ENCODE results near the gene ZNF486. TPM values are rescaled to one million over a fixed set of nuclear protein-coding genes. Genes with fewer than 3 reads are reported as not detected.
"Not testable (repeated sequence)": the region's sequence is repeated elsewhere in the genome, so short reads cannot be mapped to it uniquely, and the experiment has no call there.

The ZNF486 gene
- total and polyA plus RNA-seq, 2 donors (not counting 1 experiment from before 2014, with no cell fraction given): 5.3 to 16.6 TPM

- H3K9me3 ChIP-seq (ENCODE audit: control extremely low read depth in 1 of 3, control insufficient read depth in 2 of 3, insufficient read depth in 1 of 3, low read length in 2 of 3): peaks cover 6 to 64% (median 42%) of the 10 kb centered on the region in 3 donors
- peaks cover 20% of the 10 kb centered on the region for H3K9me3 Mint-ChIP-seq (ENCODE audit: insufficient read depth)
These were observed 42.1 kb upstream of the ZNF486 start for GRCh38 chr19:20124879-20125278.

GRCh38 chr19:20132933-20133332 lies 34.1 kb upstream of the ZNF486 start:
- DNase-seq; H3K9ac ChIP-seq (ENCODE audit: low read length); H3K4me1 ChIP-seq (ENCODE audit: control insufficient read depth in 2 of 2, insufficient read depth in 2 of 2, low read length in 2 of 2); H3K27ac Mint-ChIP-seq; ATAC-seq (ENCODE audit: low read depth); H3K36me3 ChIP-seq (replicated peaks in 1 of 2; ENCODE audit: control extremely low read depth in 1 of 2, control insufficient read depth in 1 of 2, extremely low read depth in 1 of 2, insufficient read depth in 2 of 2, low read length in 1 of 2); H3K4me3 ChIP-seq (ENCODE audit: control extremely low read depth in 1 of 5, extremely low read depth in 1 of 5, insufficient read depth in 1 of 5, low read depth in 2 of 5, low read length in 4 of 5); H3K4me1 Mint-ChIP-seq; CTCF ChIA-PET; H3K27me3 Mint-ChIP-seq; H3K79me2 ChIP-seq (ENCODE audit: control insufficient read depth, insufficient read depth, low read length); intact Hi-C loops (cut with micrococcal nuclease); H3K27me3 ChIP-seq (replicated peaks in 1 of 4; ENCODE audit: control extremely low read depth in 1 of 4, control insufficient read depth in 3 of 4, insufficient read depth in 4 of 4, low read length in 3 of 4); H4K20me1 ChIP-seq (ENCODE audit: control insufficient read depth, insufficient read depth, low read length, poor library complexity, severe bottlenecking); H2AFZ ChIP-seq (ENCODE audit: insufficient read depth, low read depth, low read length, poor library complexity, severe bottlenecking); H3K9me3 Mint-ChIP-seq (ENCODE audit: insufficient read depth); H3K4me2 ChIP-seq (replicated peaks; ENCODE audit: low read depth, low read length, poor library complexity, severe bottlenecking); H3K27ac ChIP-seq (ENCODE audit: low read length in 2 of 2); H3K4me3 Mint-ChIP-seq: not testable (repeated sequence)
- WGBS (ENCODE audit: insufficient coverage): no CpG with 5 or more reads among the region's 2 CpGs
- peaks cover 1 to 32% (median 14%) of the 10 kb centered on the region in 3 donors for H3K9me3 ChIP-seq (ENCODE audit: control extremely low read depth in 1 of 3, control insufficient read depth in 2 of 3, insufficient read depth in 1 of 3, low read length in 2 of 3)
- POLR2A ChIA-PET: interaction anchor here (0.7 kb wide), 1 partner anchor 41 kb away, joined by 5 read pairs; no protein-coding TSS in a partner anchor

More at GRCh38 chr19:20124879-20125278, 42.1 kb upstream of the ZNF486 start:
- Histone ChIP-seq H4K20me1 (ENCODE audit: control insufficient read depth, insufficient read depth, low read length, poor library complexity, severe bottlenecking) (no peaks in the 10 kb centered on the region), H3K4me3 (ENCODE audit: control extremely low read depth in 1 of 5, extremely low read depth in 1 of 5, insufficient read depth in 1 of 5, low read depth in 2 of 5, low read length in 4 of 5) (no peak overlapping the region), H3K79me2 (ENCODE audit: control insufficient read depth, insufficient read depth, low read length) (no peaks in the 10 kb centered on the region), H3K4me2 (replicated peaks; ENCODE audit: low read depth, low read length, poor library complexity, severe bottlenecking) (no peak overlapping the region), H3K36me3 (replicated peaks in 1 of 2; ENCODE audit: control extremely low read depth in 1 of 2, control insufficient read depth in 1 of 2, extremely low read depth in 1 of 2, insufficient read depth in 2 of 2, low read length in 1 of 2) (peaks cover 0 to 4% of the 10 kb centered on the region in 2 experiments), H3K27ac (ENCODE audit: low read length in 2 of 2) (no peak overlapping the region), H2AFZ (ENCODE audit: insufficient read depth, low read depth, low read length, poor library complexity, severe bottlenecking) (no peak overlapping the region), H3K4me1 (ENCODE audit: control insufficient read depth in 2 of 2, insufficient read depth in 2 of 2, low read length in 2 of 2) (no peaks in the 10 kb centered on the region), H3K9ac (ENCODE audit: low read length) (no peak overlapping the region), H3K27me3 (replicated peaks in 1 of 4; ENCODE audit: control extremely low read depth in 1 of 4, control insufficient read depth in 3 of 4, insufficient read depth in 4 of 4, low read length in 3 of 4) (no peaks in the 10 kb centered on the region)
- ChIA-PET CTCF (interaction anchor here (0.8 kb wide), 1 partner anchor 24 kb away, joined by 3 read pairs; no protein-coding TSS in a partner anchor), POLR2A (no interaction called here)
- ATAC-seq (ENCODE audit: low read depth) (no peak), DNase-seq (no peak)
- no peaks in the 10 kb centered on the region for H3K4me1 Mint-ChIP-seq
- H3K27ac Mint-ChIP-seq: no peak overlapping the region
- H3K4me3 Mint-ChIP-seq: no peak overlapping the region
- H3K27me3 Mint-ChIP-seq: no peaks in the 10 kb centered on the region
- no peak for TF ChIP-seq EZH2 (IDR thresholded peaks at IDR 0.05; ENCODE audit: borderline replicate concordance, insufficient read depth, low read depth, low read length, poor library complexity, severe bottlenecking)
- intact Hi-C loops (cut with micrococcal nuclease): no loop called here
- WGBS (ENCODE audit: insufficient coverage): 97% methylated on average over 23 of the region's 23 CpGs

- DNase-seq; H3K27me3 ChIP-seq (replicated peaks in 1 of 4; ENCODE audit: control extremely low read depth in 1 of 4, control insufficient read depth in 3 of 4, insufficient read depth in 4 of 4, low read length in 3 of 4); H3K4me1 Mint-ChIP-seq; intact Hi-C loops (cut with micrococcal nuclease); CTCF ChIA-PET; H3K9ac ChIP-seq (ENCODE audit: low read length); H3K27ac ChIP-seq (ENCODE audit: low read length in 2 of 2); H3K4me1 ChIP-seq (ENCODE audit: control insufficient read depth in 2 of 2, insufficient read depth in 2 of 2, low read length in 2 of 2); H3K4me3 Mint-ChIP-seq; H3K27me3 Mint-ChIP-seq; POLR2A ChIA-PET; ATAC-seq (ENCODE audit: low read depth); H2AFZ ChIP-seq (ENCODE audit: insufficient read depth, low read depth, low read length, poor library complexity, severe bottlenecking); H3K9me3 Mint-ChIP-seq (ENCODE audit: insufficient read depth); H3K79me2 ChIP-seq (ENCODE audit: control insufficient read depth, insufficient read depth, low read length); H3K36me3 ChIP-seq (replicated peaks in 1 of 2; ENCODE audit: control extremely low read depth in 1 of 2, control insufficient read depth in 1 of 2, extremely low read depth in 1 of 2, insufficient read depth in 2 of 2, low read length in 1 of 2); H3K27ac Mint-ChIP-seq; H4K20me1 ChIP-seq (ENCODE audit: control insufficient read depth, insufficient read depth, low read length, poor library complexity, severe bottlenecking); H3K4me3 ChIP-seq (ENCODE audit: control extremely low read depth in 1 of 5, extremely low read depth in 1 of 5, insufficient read depth in 1 of 5, low read depth in 2 of 5, low read length in 4 of 5); H3K4me2 ChIP-seq (replicated peaks; ENCODE audit: low read depth, low read length, poor library complexity, severe bottlenecking): not testable (repeated sequence)
- 97% methylated on average over 14 of the region's 29 CpGs for WGBS (ENCODE audit: insufficient coverage)
- peaks cover 1 to 38% (median 5%) of the 10 kb centered on the region in 3 donors for H3K9me3 ChIP-seq (ENCODE audit: control extremely low read depth in 1 of 3, control insufficient read depth in 2 of 3, insufficient read depth in 1 of 3, low read length in 2 of 3)
These were observed 29.3 kb upstream of the ZNF486 start for GRCh38 chr19:20137714-20138113.

Data from B cell (primary cell).